HG03108 (cell line): ENCODE data around the gene LUC7L3.
"Not testable (repeated sequence)": the region's sequence is repeated elsewhere in the genome, so short reads cannot be mapped to it uniquely, and the experiment has no call there.

Experiments used
- ATAC-seq: cut with Tn5 transposase; IDR thresholded peaks from one replicate; pipeline ENCODE4 v1.9.1; 2021; ENCODE audit warnings: moderate library complexity; ENCODE audit not compliant: unreplicated experiment

LUC7L3 gene

GRCh38 chr17:50719144-50719923, at the start of gene LUC7L3:
LUC7L3 (plus strand) TSS chr17:50719603; CDS start chr17:50719733, 130 bp downstream.
- peak; percentile 93 for ATAC-seq

GRCh38 chr17:50672071-50672470, 47.3 kb upstream of the LUC7L3 start:
- no peak for ATAC-seq

GRCh38 chr17:50672831-50673551, 46.4 kb upstream of the LUC7L3 start:
- no peak for ATAC-seq

- no peak for ATAC-seq
These were observed 44.2 kb upstream of the LUC7L3 start for GRCh38 chr17:50675190-50675589.

- no peak for ATAC-seq
These were observed 43.8 kb upstream of the LUC7L3 start for GRCh38 chr17:50675627-50676026.

- ATAC-seq: no peak
These were observed 43.1 kb upstream of the LUC7L3 start for GRCh38 chr17:50676065-50676975.

GRCh38 chr17:50677851-50678375, 41.5 kb upstream of the LUC7L3 start:
- no peak for ATAC-seq

- no peak for ATAC-seq
These were observed 40.3 kb upstream of the LUC7L3 start for GRCh38 chr17:50679008-50679544.

GRCh38 chr17:50680126-50680525, 39.3 kb upstream of the LUC7L3 start:
- no peak for ATAC-seq

GRCh38 chr17:50680543-50681262, 38.7 kb upstream of the LUC7L3 start:
- not testable (repeated sequence) for ATAC-seq

GRCh38 chr17:50681263-50682200, 37.9 kb upstream of the LUC7L3 start:
- no peak for ATAC-seq

GRCh38 chr17:50682441-50682840, 37.0 kb upstream of the LUC7L3 start:
- ATAC-seq: no peak

GRCh38 chr17:50682938-50683337, 36.5 kb upstream of the LUC7L3 start:
- no peak for ATAC-seq

GRCh38 chr17:50683434-50684287, 35.7 kb upstream of the LUC7L3 start:
- ATAC-seq: no peak

GRCh38 chr17:50684288-50684611, 35.2 kb upstream of the LUC7L3 start:
- ATAC-seq: no peak

GRCh38 chr17:50684612-50685333, 34.6 kb upstream of the LUC7L3 start:
- ATAC-seq: no peak

GRCh38 chr17:50685334-50685665, 34.1 kb upstream of the LUC7L3 start:
- ATAC-seq: no peak
